ENCODE results near the gene OCRL.

Gene OCRL

DNA sequence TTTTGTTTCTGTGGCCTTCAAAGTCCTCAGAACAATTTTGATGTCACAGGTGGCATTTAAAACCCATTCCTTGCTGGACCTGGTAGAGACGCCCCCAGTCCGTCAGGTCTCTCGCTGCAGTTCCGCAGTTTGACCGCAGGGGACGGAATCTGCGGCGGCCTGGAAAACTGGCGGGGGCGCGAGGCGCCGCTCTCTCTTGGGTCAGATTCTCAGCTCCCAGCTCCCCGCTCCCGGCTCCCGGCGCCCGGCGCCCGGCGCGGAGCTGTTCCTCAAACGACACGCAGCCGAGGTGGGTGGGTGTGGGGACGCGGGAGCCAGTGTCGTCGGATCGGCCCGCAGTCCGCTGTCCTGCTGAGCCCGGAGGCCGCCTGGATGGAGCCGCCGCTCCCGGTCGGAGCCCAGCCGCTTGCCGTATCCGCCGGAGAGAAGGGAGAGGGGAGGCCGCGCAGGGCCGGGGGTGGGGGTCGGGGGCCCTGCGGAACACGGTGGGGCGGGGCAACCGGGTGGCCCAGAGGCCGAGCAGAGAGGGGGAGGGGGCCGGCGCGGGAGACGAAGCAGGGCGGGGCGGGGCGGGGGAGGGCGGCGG lies at the start of gene OCRL:
Gene OCRL (plus strand): TSS at position 192 of the 586 bp plus-strand sequence. CDS start 181 bp downstream, at position 373.
- peak; percentile 71 for DNase-seq (ENCODE audit: extremely low spot score)
- CTCF ChIA-PET = interaction anchor here (0.7 to 1.6 kb wide), 2 partner anchors 22 to 32 kb away, joined by 3 to 4 read pairs; no protein-coding TSS in a partner anchor
- POLR2A ChIA-PET = no interaction called here
- TF ChIP-seq, protein P1, sequence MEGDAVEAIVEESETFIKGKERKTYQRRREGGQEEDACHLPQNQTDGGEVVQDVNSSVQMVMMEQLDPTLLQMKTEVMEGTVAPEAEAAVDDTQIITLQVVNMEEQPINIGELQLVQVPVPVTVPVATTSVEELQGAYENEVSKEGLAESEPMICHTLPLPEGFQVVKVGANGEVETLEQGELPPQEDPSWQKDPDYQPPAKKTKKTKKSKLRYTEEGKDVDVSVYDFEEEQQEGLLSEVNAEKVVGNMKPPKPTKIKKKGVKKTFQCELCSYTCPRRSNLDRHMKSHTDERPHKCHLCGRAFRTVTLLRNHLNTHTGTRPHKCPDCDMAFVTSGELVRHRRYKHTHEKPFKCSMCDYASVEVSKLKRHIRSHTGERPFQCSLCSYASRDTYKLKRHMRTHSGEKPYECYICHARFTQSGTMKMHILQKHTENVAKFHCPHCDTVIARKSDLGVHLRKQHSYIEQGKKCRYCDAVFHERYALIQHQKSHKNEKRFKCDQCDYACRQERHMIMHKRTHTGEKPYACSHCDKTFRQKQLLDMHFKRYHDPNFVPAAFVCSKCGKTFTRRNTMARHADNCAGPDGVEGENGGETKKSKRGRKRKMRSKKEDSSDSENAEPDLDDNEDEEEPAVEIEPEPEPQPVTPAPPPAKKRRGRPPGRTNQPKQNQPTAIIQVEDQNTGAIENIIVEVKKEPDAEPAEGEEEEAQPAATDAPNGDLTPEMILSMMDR (IDR thresholded peaks at IDR 0.05; ENCODE audit: control extremely low read depth, extremely low read depth, low read depth, missing control alignments) = peak; percentile 65

DNA sequence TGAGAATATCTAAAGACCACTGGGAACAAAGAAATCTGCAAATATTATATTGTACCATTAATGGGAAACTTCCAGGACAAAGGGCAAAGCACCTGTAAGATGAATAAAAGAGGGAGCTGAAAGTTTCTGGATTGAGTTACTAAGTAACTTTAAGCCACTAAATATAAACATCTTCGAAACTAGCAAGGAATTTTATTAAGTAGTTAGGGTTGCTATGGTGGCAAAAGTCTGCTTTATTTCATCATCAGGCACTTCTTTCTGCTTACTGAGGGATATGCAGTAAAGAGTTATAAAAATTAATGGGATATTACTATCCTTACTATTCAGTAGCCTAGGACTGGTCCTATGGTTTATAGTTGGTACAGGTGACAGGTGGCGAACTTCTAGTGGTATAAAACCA lies 49.7 kb upstream of the OCRL start:
- POLR2A ChIA-PET = no interaction called here

DNA sequence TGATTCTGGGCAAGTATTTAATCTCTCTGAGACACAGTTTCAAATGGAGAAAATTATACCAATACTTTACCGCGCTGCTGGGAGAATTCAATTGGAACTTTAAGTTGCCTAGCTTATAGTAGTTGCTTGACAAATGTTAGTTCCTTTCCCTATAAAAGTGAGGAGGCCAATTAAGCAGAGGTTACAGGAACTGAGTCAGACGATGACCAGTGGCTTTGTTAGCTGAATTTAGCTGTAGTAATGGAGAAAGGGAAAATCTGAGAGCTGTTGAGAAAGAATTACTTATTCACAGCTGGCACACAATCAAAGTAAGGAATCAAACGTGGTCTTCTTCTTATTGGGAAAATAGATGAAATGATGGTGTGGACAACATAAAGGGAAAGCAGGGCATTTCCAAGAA lies 46.4 kb upstream of the OCRL start:
- DNase-seq (ENCODE audit: extremely low spot score) = no peak
- POLR2A ChIA-PET = no interaction called here
- CTCF ChIA-PET = no interaction called here
- TF ChIP-seq, protein P1 (IDR thresholded peaks at IDR 0.05; ENCODE audit: control extremely low read depth, extremely low read depth, low read depth, missing control alignments) = no peak

More for the DNA sequence above, 49.7 kb upstream of the OCRL start:
- CTCF ChIA-PET = interaction anchor here (1.4 kb wide), 1 partner anchor 12 kb away, joined by 3 read pairs; no protein-coding TSS in a partner anchor
- DNase-seq (ENCODE audit: extremely low spot score) = no peak
- TF ChIP-seq, protein P1 (IDR thresholded peaks at IDR 0.05; ENCODE audit: control extremely low read depth, extremely low read depth, low read depth, missing control alignments) = no peak

DNA sequence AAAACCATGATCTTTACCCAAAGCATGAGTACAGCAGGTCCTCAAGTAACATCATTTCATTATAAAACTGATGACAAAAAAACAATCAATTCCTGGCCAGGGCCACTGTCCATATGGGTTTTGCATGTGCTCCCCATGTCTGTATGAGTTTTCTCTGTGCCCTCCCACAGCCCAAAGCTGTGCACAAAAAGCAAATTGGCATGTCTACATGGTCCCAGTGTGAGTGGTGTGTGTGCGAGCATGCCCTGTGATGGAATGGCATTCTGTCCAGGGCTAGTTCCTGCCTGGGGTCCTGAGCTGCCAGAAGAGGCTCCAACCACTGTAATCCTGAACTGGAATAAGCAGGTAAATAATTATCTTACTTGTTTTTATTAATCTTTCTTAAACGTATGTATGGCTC lies 45.2 kb upstream of the OCRL start:
- CTCF ChIA-PET = interaction anchor here (1.0 kb wide), 1 partner anchor 11 kb away, joined by 3 read pairs; no protein-coding TSS in a partner anchor
- POLR2A ChIA-PET = no interaction called here
- TF ChIP-seq, protein P1 (IDR thresholded peaks at IDR 0.05; ENCODE audit: control extremely low read depth, extremely low read depth, low read depth, missing control alignments) = no peak
- DNase-seq (ENCODE audit: extremely low spot score) = no peak

DNA sequence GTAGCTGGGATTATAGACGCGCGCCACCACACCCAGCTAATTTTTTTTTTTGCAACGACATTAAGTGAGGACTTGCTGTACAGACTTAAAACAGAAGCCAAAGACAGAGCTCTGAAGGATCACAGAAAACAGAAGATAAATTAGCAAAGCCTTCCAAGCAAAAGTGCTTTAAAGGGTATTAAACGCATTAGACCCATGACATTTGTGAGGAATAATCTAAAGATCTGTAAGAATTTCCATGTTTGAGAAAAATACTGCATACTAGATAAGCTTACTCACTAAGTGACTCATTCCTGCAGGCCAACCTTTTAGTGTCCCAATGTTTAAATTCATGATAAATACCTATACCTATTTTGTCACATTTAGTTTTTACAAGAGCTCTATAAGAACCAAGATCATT lies 44.2 kb upstream of the OCRL start:
- POLR2A ChIA-PET = no interaction called here
- CTCF ChIA-PET = interaction anchor here (1.0 kb wide), 1 partner anchor 10 kb away, joined by 3 read pairs; no protein-coding TSS in a partner anchor
- TF ChIP-seq, protein P1 (IDR thresholded peaks at IDR 0.05; ENCODE audit: control extremely low read depth, extremely low read depth, low read depth, missing control alignments) = no peak
- DNase-seq (ENCODE audit: extremely low spot score) = no peak

DNA sequence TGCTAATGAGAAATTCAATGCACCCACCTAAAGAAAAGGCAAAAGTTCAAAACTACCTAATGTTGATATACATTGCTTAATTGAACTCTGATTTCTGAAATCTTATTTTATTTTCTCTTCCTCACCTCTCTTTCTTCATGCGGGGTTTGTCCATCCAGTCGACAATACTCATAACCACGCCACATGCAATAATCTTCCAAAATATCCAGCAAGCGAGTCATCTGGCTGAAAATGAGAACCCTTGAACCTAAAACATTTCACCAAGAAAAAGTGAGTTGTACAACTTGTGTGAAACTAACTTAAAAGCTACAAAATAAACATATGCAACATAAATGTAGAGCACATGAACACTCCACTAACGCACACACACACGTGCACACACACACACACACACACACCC lies 43.4 kb upstream of the OCRL start:
- ChIA-PET POLR2A (no interaction called here), CTCF (interaction anchor here (0.6 kb wide), 1 partner anchor 310 kb away, joined by 3 read pairs; no protein-coding TSS in a partner anchor)
- TF ChIP-seq, protein P1 (IDR thresholded peaks at IDR 0.05; ENCODE audit: control extremely low read depth, extremely low read depth, low read depth, missing control alignments) = no peak
- DNase-seq (ENCODE audit: extremely low spot score) = no peak

Data from GM10248 (cell line).